ENCODE data around the gene ANKRD13D. TPM values are rescaled to one million over a fixed set of nuclear protein-coding genes. Genes with fewer than 3 reads are reported as not detected.
A peak's percentile ranks its signal among the peaks of the same experiment; 100 is the strongest.
"Not testable (repeated sequence)": the region's sequence is repeated elsewhere in the genome, so short reads cannot be mapped to it uniquely, and the experiment has no call there.

Gene ANKRD13D
- total RNA-seq, 2 donors from 2014 or later = 40.7 to 42.8 TPM

DNA sequence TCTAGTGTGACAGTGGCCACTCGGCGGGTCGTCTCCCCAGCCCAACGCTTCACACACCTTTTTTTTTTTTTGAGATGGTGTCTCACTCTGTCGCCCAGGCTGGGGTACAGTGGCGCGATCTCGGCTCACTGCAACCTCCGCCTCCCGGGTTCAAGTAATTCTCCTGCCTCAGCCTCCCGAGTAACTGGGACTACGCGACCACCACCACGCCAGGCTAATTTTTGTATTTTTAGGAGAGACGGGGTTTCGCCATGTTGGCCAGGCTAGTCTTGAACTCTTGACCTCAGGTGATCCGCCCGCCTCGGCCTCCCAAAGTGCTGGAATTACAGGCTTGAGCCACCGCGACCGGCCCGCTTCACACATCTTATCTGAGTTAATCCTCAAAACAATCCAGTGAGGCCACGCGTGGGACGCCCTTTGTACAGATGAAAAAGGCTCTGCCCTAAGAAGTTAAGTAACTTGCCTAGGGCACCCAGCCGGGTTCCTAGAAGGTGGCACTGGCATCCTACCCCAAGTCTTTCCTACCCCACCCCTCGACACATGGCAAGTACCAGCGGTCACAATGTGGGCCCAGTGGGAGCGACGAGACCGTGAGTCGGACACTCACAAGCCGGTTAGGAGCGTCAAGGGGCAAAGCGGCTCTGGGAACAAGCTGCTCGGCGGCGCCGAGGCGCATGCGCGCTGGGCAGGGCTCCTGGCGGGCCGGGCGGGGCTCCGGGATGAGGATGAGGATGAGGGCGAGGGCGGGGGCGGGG lies 28.0 kb upstream of the ANKRD13D start:
- peak; percentile 86 for DNase-seq (ENCODE audit: low spot score)
- intact Hi-C loops (cut with DNase I) = not testable (repeated sequence)

GRCh38 chr11:67261640-67261945 lies 27.5 kb upstream of the ANKRD13D start:
- intact Hi-C loops (cut with DNase I) = no loop called here

DNA sequence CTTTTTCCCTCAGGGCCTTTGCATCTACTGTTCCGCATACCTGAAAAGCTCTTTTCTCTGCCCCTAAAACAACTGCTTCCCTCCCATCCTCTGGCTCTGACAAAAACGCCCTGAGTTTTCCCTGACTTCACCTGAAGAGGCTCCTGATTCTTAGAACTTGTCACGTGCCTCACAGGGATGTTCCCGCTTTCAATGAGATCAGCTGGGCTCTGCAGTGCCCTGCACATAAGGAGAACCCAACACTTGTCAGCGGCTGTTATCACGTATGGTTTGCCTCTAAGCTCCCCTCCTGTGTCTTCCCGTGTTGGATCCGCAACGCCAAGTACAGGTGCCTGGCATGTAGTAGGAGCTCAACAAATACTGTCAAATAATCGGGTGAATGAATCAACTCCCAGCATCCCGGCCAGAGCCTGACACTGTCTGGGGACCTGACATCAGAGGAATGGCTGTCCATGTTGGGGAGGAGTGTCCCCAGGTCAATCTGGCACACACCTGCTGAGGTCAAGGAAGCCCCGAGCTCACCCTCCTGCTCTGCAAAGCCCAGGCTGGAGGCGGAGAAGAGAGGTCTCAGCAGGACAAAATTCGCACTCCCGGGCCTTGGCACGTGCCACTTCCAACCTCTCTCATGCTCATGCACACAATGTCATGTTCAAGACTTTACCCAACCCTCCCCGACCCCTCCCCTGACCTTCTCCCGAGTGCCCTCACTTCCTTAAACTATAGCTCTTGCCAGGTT lies 27.0 kb upstream of the ANKRD13D start:
- intact Hi-C loops (cut with DNase I) = loop anchor here in 1 of 2 donors (2.0 kb wide), 1 partner anchor 55 kb away; no protein-coding TSS in a partner anchor
- DNase-seq (ENCODE audit: low spot score) = peak; percentile 79

More at GRCh38 chr11:67261640-67261945, 27.5 kb upstream of the ANKRD13D start:
- DNase-seq (ENCODE audit: low spot score) = no peak

DNA sequence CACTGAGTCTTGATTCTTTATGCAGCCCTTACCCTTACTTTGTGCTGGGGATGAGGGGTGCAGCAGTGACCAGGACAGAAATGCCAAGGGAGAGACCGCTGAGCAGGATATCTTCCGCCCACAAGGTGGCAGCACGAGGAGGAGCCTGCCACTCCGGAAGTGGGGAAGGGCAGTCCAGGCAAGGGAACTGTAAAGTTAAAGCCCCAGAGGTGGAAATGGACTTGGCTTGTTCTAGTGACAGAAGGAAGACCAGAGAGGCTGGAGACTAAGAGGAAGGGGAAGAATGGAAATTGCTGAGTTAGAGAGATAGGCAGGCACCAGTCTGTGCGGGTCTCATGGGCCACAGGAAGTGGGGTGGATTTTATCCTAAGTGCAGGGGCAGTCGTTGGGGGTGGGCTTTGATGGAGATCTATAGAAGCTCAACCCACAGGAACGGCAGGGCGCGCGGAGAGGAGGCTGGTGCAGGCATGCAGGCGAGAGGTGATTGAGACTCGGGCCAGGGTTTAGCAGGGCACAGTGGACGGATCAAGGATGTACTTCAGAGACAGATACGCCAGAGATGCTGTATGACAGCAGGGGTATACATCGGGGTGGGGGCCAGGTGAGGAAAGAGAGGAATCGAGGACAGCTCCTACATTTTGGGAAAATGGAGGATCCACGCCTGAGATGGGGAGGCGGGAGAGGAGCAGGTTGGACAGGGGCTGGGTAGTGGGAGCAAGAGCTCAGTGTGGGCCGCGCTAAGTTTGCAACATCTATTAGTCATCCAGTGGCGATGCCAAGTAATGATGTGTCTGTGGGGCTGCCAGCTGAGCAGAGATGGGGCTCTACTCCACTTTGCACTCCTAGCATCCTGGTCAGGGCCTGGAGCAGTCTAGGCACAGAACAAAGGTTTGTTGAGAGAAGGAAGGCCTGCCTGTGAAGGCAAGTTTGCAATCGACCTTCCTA lies 26.1 kb upstream of the ANKRD13D start:
- DNase-seq (ENCODE audit: low spot score) = peak; percentile 93
- intact Hi-C loops (cut with DNase I) = loop anchor here in 1 of 2 donors (2.0 kb wide), 1 partner anchor 54 kb away; no protein-coding TSS in a partner anchor

GRCh38 chr11:67264260-67264659 lies 24.8 kb upstream of the ANKRD13D start:
- intact Hi-C loops (cut with DNase I) = loop anchor here in 1 of 2 donors (2.0 kb wide), 1 partner anchor 55 kb away; no protein-coding TSS in a partner anchor
- no peak for DNase-seq (ENCODE audit: low spot score)

DNA sequence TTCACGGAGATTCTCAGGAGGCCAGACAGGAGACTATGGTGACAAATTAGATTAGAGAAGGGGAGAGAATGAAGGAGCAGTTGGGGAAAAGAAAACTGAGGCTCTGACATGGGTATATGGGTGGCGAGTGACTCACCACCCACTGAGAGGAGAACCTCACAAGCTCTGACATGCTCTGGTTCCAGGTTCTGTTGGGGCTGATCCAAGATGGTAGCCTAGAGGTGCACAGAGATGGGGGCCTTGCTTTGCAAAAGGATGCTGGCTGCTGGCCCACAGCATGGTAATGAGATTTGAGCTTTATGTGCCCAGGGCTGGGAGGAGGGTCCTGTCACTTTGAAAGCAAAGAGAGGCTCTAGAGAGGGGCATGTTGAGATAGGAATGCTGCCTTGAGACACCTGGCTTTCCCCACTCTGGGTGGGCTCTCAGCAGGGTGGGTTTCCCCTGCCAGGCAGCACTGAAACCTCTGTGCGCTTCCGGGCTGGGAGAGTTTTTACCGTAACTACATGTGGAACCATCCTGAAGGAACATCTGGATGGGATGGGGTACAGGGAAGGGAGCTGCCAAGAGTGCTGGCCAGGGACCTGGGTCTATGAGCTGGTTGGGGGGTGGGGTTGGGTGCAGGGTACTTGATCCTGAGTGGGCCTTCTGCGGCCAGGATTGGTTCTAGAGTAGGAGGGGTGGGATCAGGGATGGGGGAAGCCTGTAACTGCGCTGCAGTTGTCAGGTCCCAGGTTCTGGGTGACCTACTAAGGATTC lies 24.0 kb upstream of the ANKRD13D start:
- DNase-seq (ENCODE audit: low spot score) = peak; percentile 58
- intact Hi-C loops (cut with DNase I) = loop anchor here (2.0 to 5.0 kb wide), 3 partner anchors 54 to 117 kb away; no protein-coding TSS in a partner anchor

GRCh38 chr11:67265633-67266448 lies 23.3 kb upstream of the ANKRD13D start:
- intact Hi-C loops (cut with DNase I) = loop anchor here (2.0 to 5.0 kb wide), 3 partner anchors 53 to 116 kb away; no protein-coding TSS in a partner anchor
- peak; percentile 95 for DNase-seq (ENCODE audit: low spot score)

- intact Hi-C loops (cut with DNase I) = loop anchor here (5.0 kb wide), 2 partner anchors 111 to 116 kb away; no protein-coding TSS in a partner anchor
- peak; percentile 86 for DNase-seq (ENCODE audit: low spot score)
These were observed 22.5 kb upstream of the ANKRD13D start, which contains the start of gene GRK2 for GRCh38 chr11:67266449-67267187. GRK2 (plus strand) TSS chr11:67266473; CDS start chr11:67266700, 227 bp downstream.

DNA sequence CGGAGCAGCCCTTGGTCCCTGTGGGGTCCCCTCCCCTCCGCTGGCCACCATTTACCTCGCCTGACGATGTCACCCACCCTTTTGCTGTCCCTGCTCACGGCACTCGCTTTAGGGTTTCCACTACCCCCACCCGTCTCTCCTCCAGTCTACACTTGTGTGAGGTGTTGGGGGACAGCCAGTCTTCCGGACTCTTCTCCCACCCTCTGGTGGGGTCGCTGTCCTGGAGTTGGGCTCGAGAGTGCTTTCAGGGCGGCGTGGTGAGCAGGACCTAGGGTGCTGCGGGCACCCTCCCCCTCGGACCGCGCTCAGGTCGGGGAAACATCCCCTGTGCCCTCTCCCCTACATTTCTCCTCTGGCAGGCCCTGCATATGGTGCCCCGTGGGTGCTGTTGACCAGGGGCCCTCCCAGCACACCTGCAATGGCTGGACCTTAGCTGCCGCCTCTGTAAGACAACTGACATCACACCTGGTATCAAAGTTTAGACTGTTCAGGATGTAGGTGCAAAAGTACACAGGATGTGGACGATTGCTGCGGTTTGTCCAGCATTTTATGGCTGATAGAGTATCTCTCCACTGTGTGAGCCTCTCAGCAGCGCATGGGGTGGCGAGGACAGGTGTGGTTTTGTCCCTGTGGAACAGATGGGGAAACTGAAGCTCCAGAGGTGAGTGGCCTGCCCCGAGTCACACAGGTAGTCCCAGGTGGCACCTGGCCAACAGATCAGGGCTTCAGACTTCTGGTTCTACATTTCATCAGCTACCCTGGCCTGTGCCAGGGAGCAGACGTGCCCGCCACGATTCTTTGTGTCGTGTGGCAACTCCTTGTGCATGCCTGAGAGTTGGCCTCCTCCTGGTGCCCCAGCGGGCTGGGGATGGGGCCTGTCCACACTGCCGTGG lies 21.7 kb upstream of the ANKRD13D start:
- peak; percentile 79 for DNase-seq (ENCODE audit: low spot score)
- intact Hi-C loops (cut with DNase I) = loop anchor here (5.0 kb wide), 2 partner anchors 110 to 115 kb away; no protein-coding TSS in a partner anchor

DNA sequence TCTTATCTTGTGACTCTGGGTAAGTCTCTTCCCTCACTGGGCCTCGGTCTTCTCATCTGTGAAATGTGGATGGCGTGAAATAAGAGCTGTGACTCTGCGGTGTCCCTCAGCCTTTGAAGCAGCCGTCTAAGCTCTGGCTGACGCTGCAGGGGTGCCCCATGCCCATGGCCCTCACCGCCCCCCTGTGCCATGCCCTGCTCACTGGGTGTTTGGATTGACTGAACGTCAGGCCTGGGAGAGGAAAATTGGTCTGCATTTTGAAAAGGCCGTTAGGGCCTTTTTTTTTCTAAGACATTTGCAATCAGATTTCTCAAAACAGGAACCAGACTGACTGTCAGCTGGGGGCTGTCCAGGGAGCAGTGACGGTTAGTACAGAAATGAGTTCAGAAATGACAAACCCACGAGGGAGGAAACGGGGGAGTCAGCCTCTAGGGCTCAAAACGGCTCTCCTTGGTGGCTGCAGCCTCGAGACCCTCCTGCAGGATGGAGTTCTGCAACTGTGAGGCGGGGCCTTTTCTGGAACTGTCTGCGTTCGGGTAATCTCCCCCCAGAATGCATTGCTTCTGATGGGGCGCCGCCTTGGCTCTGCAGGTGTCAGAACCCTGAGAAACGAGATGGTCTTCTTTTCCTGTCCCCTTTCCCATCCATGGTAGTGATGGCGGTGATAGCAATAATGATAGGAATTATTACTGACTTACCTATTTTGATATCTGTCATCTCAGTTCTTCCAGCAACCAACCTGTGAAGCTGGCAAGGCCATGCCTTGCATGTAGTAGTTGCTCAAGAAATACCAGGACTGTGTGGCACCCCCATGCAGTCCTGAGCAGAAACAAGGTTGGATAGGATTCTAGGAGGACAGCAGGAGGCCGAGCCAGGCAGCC lies 20.8 kb upstream of the ANKRD13D start:
- DNase-seq (ENCODE audit: low spot score) = peak; percentile 81
- intact Hi-C loops (cut with DNase I) = loop anchor here (5.0 kb wide), 2 partner anchors 109 to 114 kb away; no protein-coding TSS in a partner anchor

DNA sequence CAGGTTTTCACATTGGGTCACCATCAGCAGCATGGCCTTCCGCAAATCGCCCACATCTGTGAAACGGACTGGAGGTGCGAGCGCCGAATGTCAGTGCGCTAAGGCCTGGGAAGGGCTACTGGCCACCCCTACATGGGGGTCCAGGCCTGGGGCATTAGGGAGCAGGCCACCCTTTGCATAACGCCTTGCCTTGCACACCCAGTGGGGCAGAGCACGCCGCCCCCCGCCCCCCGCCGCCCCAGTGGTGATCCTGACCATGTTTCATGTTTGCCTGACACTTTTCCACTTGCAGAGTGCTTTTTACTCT lies 20.2 kb upstream of the ANKRD13D start:
- DNase-seq (ENCODE audit: low spot score) = peak; percentile 79
- intact Hi-C loops (cut with DNase I) = loop anchor here (5.0 kb wide), 2 partner anchors 108 to 113 kb away; no protein-coding TSS in a partner anchor

DNA sequence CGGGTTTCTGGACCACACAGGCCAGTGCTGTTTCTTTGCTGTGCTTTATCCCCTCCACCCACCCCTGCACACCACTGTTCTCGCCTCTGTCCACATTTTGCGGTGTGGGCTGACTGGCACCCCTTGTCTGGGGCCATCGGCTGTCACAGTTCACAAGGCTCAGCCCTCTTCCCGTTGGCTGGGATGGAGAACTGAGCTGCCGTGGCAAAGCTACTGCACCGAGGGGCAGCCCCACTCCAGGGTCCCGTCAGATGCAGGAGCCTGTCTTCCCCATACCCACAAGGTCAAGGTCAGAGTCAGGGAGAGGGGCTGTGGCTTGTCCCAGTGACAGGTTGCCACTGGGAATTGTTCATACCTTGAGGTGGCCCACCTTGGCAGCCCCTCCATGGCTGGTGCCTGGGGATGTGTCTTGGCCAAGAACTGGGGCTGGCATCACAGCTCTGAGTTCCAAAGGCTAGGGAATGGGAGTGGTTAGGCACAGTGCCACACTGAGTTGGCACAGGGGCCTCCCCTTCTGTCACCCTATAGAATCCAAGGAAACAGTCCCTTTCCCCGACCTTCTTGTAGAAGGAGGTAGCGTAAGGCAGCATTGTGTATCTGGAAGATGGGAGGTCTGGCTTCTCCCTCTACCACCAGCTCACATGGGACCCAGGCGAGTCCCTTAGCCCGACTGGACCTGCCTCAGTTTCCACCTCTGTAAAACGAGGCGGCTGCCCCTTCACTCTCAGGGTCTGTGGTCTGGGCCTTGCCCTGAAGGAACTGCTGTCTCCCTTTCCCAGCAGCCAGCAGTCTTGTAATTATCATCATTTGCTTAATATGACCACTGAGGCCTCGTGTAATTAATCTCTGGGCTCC lies 19.5 kb upstream of the ANKRD13D start:
- intact Hi-C loops (cut with DNase I) = loop anchor here (5.0 kb wide), 3 partner anchors 108 to 123 kb away; partner anchors contain the start of gene RAD9A (in 1 of the 2)
- peak; percentile 78 for DNase-seq (ENCODE audit: low spot score)

- intact Hi-C loops (cut with DNase I) = loop anchor here in 1 of 2 donors (5.0 kb wide), 1 partner anchor 122 kb away; the partner anchor contains the start of gene RAD9A
- peak; percentile 82 for DNase-seq (ENCODE audit: low spot score)
These were observed 18.6 kb upstream of the ANKRD13D start for GRCh38 chr11:67270256-67271204.
